OCI-LY3 (cell line): ENCODE measurements around the gene TEX35.

Experiments
- EZH2phosphoT487 ChIP-seq: fragments of 200-600 bp; shearing (Covaris generic); IDR thresholded peaks from 2 replicates; pipeline ENCODE4 v1.6.1; 2018; ENCODE audit warnings: antibody characterized with exemption, mixed run types, low read depth
- TF ChIP-seq, protein P1 (sequence below): fragments of 200-600, 300-600 bp; sonication (generic); IDR thresholded peaks from 2 replicates; pipeline ENCODE4 v1.5.1; 2014; ENCODE audit warnings: antibody characterized with exemption, low read length, low read depth

DNA sequence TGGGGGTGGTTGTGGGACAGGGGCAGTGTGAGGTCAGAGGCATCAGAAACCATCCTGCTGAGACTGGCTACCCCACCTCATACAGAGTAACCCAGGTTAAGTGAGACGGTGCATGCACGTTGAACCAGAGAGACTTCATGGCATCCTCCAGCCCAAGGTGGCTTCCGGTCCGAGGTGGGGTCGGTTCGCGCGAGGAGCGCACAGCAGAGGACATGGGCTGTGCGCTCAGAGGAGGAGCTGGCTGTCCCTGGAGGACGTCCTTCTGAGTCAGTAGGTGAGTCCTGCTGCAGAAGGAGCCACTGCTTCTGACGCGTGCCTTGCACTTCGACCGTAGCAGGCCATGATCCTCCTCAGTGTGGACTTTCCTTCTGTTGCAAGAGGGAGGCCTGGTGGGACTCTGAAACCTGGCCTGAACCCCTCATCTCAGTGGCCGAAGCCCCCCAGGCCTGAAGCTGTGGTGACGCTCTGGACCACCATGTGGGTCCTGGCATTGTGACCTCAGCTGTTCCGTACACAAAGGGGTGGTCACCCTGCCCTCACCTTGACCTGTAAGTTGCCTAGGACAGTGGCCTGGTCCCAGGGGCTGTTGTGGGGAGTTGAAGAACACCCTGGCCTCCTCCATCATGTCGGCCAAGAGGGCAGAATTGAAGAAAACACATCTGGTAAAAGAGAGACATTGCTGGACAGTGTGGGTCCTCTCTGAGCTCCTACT, at the start of gene TEX35:
- TF ChIP-seq, protein P1, sequence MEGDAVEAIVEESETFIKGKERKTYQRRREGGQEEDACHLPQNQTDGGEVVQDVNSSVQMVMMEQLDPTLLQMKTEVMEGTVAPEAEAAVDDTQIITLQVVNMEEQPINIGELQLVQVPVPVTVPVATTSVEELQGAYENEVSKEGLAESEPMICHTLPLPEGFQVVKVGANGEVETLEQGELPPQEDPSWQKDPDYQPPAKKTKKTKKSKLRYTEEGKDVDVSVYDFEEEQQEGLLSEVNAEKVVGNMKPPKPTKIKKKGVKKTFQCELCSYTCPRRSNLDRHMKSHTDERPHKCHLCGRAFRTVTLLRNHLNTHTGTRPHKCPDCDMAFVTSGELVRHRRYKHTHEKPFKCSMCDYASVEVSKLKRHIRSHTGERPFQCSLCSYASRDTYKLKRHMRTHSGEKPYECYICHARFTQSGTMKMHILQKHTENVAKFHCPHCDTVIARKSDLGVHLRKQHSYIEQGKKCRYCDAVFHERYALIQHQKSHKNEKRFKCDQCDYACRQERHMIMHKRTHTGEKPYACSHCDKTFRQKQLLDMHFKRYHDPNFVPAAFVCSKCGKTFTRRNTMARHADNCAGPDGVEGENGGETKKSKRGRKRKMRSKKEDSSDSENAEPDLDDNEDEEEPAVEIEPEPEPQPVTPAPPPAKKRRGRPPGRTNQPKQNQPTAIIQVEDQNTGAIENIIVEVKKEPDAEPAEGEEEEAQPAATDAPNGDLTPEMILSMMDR, result no peak
- TF ChIP-seq EZH2phosphoT487, result no peak
